ENCODE data around the gene SPAG6. TPM values are rescaled to one million over a fixed set of nuclear protein-coding genes. Genes with fewer than 3 reads are reported as not detected.
A peak's percentile ranks its signal among the peaks of the same experiment; 100 is the strongest.

SPAG6 gene
- total RNA-seq, 1 experiment from 2014 or later: not detected

DNA sequence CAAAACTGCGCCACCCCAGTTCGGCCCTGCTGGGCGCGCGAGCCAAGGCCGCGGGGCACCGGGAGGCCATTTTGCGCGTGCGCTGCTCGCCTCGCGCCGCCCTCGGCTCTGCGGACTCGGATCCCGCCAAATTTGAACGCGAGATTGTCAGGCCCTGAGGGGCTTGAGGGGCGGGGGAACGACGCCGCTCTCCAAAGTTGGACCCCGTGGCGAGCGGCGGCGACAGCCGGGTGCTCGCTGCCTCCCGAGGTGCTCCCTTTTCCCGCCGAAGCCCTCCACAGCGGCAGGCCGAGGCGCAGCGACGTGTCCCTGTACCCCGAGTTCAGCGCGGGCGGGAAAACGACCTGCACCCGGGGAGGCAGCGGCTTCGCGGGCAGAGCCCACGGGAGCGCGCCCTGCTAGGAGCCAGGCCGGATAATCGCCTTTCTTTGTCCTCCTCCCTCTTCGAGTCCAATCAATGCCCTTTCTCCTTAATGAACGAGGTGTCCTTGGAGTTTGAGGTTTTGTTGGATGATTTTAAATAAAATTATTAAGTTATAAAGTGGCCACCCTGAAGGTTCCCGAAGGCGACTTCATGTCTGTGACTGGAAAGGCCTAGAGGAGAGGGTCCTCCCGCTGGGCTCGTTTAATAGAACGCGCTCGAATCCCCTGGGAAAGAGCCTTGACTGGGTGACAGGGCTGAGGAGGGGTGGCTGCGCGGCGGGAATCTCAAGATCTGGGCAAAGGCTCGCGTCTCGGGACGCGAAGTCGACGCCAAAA, 10.7 kb upstream of the SPAG6 start:
- DNase-seq: no peak
- no peak overlapping the region for H3K4me3 ChIP-seq
- peaks cover 5% of the 10 kb centered on the region for H3K36me3 ChIP-seq
- no peaks in the 10 kb centered on the region for H3K9me3 ChIP-seq
- peaks cover 39% of the 10 kb centered on the region for H3K27me3 ChIP-seq

GRCh38 chr10:22335173-22335933, 9.9 kb upstream of the SPAG6 start:
- H3K36me3 ChIP-seq: no peaks in the 10 kb centered on the region
- H3K4me3 ChIP-seq: no peak overlapping the region
- H3K27me3 ChIP-seq: peaks cover 42% of the 10 kb centered on the region
- DNase-seq: no peak
- H3K9me3 ChIP-seq: no peaks in the 10 kb centered on the region

- no peak for DNase-seq
- Histone ChIP-seq H3K27me3 (peaks cover 66% of the 10 kb centered on the region), H3K9me3 (no peaks in the 10 kb centered on the region), H3K36me3 (no peaks in the 10 kb centered on the region), H3K4me3 (no peak overlapping the region)
Observed at GRCh38 chr10:22338185-22338900, 7.0 kb upstream of the SPAG6 start.

DNA sequence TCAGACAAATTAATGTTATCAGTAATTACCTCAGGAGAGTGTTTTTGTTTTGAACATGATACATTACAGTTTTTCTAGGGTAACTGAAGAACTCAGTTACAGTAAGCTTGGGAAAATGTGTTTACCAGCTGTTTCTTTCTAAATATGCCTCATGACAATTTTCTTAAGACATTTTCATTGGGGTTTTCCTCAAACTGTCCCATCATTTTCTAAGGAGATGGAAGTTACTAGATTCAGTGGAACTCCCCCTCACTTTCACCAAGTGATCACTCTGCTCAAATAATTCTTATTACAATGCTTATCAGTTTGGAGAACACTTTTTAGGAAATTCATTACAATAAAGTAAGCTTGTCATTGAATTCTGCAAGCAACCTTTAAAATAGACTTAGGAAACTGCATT, 6.4 kb upstream of the SPAG6 start:
- no peaks in the 10 kb centered on the region for H3K9me3 ChIP-seq
- H3K36me3 ChIP-seq: no peaks in the 10 kb centered on the region
- H3K4me3 ChIP-seq: no peak overlapping the region
- peaks cover 72% of the 10 kb centered on the region for H3K27me3 ChIP-seq
- no peak for DNase-seq

GRCh38 chr10:22339761-22340328, 5.5 kb upstream of the SPAG6 start:
- Histone ChIP-seq H3K27me3 (peaks cover 81% of the 10 kb centered on the region), H3K4me3 (peak overlapping the region; percentile 75), H3K9me3 (no peaks in the 10 kb centered on the region), H3K36me3 (no peaks in the 10 kb centered on the region)
- no peak for DNase-seq

- H3K27me3 ChIP-seq: peaks cover 88% of the 10 kb centered on the region
- peak; percentile 68 for DNase-seq
Observed at GRCh38 chr10:22340329-22341189, 4.7 kb upstream of the SPAG6 start.

DNA sequence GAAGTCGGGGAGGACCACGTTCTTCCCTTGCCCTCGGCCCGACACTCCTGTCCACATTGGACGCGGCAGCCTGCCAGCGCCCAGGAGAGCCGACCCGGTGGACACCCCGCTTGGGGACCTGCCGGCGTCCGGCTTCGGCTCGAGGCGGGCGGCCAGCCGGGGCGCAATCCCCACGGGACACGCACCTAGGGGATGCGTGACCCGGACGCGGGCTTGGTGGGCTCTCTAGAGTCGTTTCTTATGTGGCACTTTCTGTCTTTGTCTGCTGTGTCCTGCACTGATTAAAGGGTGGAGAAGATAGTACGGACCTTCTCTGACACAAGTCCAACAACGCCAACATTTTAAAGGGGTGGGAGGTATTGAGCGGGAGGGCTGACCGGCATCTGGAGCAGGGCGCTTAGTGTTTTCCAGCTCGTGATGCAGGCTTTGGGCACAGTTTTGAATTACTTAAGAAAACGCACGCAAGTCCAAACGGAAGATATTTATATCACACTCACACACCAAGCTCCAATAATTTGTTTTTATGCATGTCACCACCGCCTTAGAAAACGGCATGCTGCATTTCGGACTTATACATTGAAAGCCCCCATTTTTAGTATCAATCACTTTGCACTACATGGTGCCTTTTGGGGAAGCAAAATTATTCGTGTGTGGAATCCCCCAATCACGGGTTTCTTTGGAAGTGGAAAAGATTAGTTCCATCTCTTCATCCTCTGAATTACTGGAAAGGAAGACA, 3.9 kb upstream of the SPAG6 start:
- Histone ChIP-seq H3K36me3 (no peaks in the 10 kb centered on the region), H3K9me3 (no peaks in the 10 kb centered on the region), H3K27me3 (peaks cover 89% of the 10 kb centered on the region), H3K4me3 (peak overlapping the region; percentile 75)
- peak; percentile 12 for DNase-seq

More at GRCh38 chr10:22340329-22341189, 4.7 kb upstream of the SPAG6 start:
- no peaks in the 10 kb centered on the region for H3K36me3 ChIP-seq
- peak overlapping the region; percentile 75 for H3K4me3 ChIP-seq
- H3K9me3 ChIP-seq: no peaks in the 10 kb centered on the region

GRCh38 chr10:22341926-22342196, 3.4 kb upstream of the SPAG6 start:
- Histone ChIP-seq H3K36me3 (no peaks in the 10 kb centered on the region), H3K27me3 (peaks cover 89% of the 10 kb centered on the region), H3K4me3 (no peak overlapping the region), H3K9me3 (no peaks in the 10 kb centered on the region)
- DNase-seq: no peak

GRCh38 chr10:22342421-22342820, 2.9 kb upstream of the SPAG6 start:
- no peak overlapping the region for H3K4me3 ChIP-seq
- DNase-seq: no peak

GRCh38 chr10:22343731-22344130, 1.6 kb upstream of the SPAG6 start:
- H3K9me3 ChIP-seq: no peaks in the 10 kb centered on the region
- H3K4me3 ChIP-seq: no peak overlapping the region
- no peaks in the 10 kb centered on the region for H3K36me3 ChIP-seq
- no peak for DNase-seq
- H3K27me3 ChIP-seq: peaks cover 80% of the 10 kb centered on the region

More at GRCh38 chr10:22342421-22342820, 2.9 kb upstream of the SPAG6 start:
- H3K36me3 ChIP-seq: no peaks in the 10 kb centered on the region
- no peaks in the 10 kb centered on the region for H3K9me3 ChIP-seq
- peaks cover 89% of the 10 kb centered on the region for H3K27me3 ChIP-seq

- Histone ChIP-seq H3K9me3 (no peaks in the 10 kb centered on the region), H3K27me3 (peaks cover 74% of the 10 kb centered on the region), H3K36me3 (no peaks in the 10 kb centered on the region), H3K4me3 (no peak overlapping the region)
- DNase-seq: no peak
Observed at GRCh38 chr10:22344249-22344648, 1.0 kb upstream of the SPAG6 start.

DNA sequence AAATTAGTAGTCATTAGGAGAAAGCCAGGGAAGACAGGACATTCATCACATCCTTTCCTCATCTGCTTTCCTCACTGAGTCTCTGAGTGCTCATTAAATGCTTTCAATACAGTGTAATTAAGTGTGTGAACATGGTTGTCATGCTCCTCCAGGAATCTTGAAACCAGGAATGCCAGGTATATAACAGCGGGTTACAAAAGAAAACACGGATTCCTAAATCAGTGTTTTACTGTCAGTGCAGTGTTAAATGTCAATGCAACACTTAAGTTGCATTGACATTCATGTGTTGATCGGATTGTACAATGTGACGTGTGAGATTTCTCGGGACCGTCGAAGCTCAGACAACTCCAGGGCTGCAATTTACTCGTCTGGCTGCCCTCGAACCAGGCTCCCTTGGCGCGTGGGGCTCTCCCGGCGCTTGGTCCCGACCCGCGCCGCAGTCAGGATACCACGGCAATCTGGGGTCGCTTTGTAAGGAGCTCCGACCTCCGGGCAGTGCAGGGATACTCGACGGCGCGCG, 455 bp upstream of the SPAG6 start:
- H3K4me3 ChIP-seq: no peak overlapping the region
- H3K27me3 ChIP-seq: peaks cover 68% of the 10 kb centered on the region
- DNase-seq: no peak
- no peaks in the 10 kb centered on the region for H3K9me3 ChIP-seq
- no peaks in the 10 kb centered on the region for H3K36me3 ChIP-seq

DNA sequence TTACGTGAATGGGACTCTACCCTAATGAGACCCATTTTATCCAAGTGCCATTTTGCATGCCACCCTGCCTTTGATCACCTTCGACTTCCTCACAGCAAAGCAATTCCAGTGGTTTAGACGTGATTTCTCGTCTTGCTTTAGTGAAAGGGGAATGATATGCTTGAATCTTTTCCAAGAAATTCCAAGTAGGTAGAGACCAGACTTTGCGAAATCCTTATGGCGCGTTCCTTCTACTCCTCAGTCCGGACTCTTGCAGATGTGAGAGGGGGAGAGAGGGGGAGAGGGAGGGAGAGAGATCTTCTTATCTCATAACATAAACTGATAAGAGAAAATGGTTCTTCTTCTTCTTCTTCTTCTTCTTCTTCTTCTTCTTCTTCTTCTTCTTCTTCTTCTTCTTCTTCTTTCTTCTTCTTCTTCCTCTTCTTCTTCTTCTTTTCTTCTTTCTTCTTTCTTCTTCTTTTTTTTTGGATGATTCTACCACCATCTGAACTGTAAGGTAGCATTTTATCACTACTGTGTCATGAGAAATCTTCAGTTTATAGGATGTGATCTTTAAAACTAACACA, 883 bp downstream of the SPAG6 start:
- Histone ChIP-seq H3K36me3 (no peaks in the 10 kb centered on the region), H3K27me3 (peaks cover 66% of the 10 kb centered on the region), H3K4me3 (no peak overlapping the region), H3K9me3 (no peaks in the 10 kb centered on the region)
- DNase-seq: no peak

DNA sequence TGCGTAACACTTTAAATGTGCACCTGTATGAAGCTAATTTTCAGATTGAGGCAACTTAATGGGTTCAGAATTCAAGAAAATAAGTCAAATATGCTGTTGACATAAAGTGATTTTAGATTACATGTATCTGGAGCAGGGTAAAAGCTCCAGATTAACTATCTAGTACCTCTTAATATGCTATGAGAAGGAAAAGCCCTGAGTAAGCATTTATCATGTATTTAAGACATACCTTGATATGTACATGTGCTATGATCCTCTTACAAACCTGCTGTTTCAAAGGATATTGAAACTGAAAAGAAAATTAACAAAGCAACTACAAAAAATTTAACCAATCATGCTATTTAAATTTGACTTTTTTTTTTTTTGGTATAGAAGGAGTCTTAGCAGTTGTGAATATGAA, 4.5 kb downstream of the SPAG6 start:
- Histone ChIP-seq H3K36me3 (no peaks in the 10 kb centered on the region), H3K27me3 (peaks cover 30% of the 10 kb centered on the region), H3K4me3 (no peak overlapping the region), H3K9me3 (no peaks in the 10 kb centered on the region)
- no peak for DNase-seq

GRCh38 chr10:22351131-22351703, 5.9 kb downstream of the SPAG6 start:
- no peak overlapping the region for H3K4me3 ChIP-seq
- H3K36me3 ChIP-seq: no peaks in the 10 kb centered on the region
- H3K27me3 ChIP-seq: peaks cover 15% of the 10 kb centered on the region
- no peaks in the 10 kb centered on the region for H3K9me3 ChIP-seq
- DNase-seq: no peak
